K562 (cell line): ENCODE data around the gene CAPN5. TPM values are rescaled to one million over a fixed set of nuclear protein-coding genes. Genes with fewer than 3 reads are reported as not detected.

Experiments used
- ERF ChIP-seq: fragments of 450-650 bp; formaldehyde crosslinking; IDR thresholded peaks from 2 replicates; pipeline ENCODE4 v1.4.0; 2020; ENCODE audit warnings: mild to moderate bottlenecking, mixed read lengths
- HDAC1 ChIP-seq, 2 experiments: fragments of 450-650 bp; IDR thresholded peaks; 2 replicates each; pipeline ENCODE4 v1.6.1; 2016 to 2017; ENCODE audit warnings: inconsistent platforms in 1 of 2, mild to moderate bottlenecking in 1 of 2, moderate library complexity in 1 of 2
- HEY1 ChIP-seq: fragments of 250-450 bp; sonication (Bioruptor Pico); IDR thresholded peaks from 2 replicates; pipeline ENCODE4 v1.5.0; 2020; ENCODE audit warnings: mild to moderate bottlenecking, moderate library complexity, borderline replicate concordance
- RUNX1 ChIP-seq: sonication (generic); IDR thresholded peaks from 2 replicates; pipeline ENCODE4 v1.6.1; 2016; ENCODE audit warnings: antibody characterized with exemption, low read depth
- SIN3A ChIP-seq, 2 experiments: fragments of 150-350 bp in 1 of 2; IDR thresholded peaks; 2 replicates each; pipeline ENCODE4 v1.6.1; 2011 to 2016; ENCODE audit warnings: borderline replicate concordance in 2 of 2, low read depth in 2 of 2, low read length in 2 of 2, mild to moderate bottlenecking in 2 of 2, moderate library complexity in 2 of 2; ENCODE audit not compliant: control insufficient read depth in 1 of 2
- ZC3H8 ChIP-seq: fragments of 450-650 bp; IDR thresholded peaks from 2 replicates; pipeline ENCODE4 v1.6.1; 2017
- ZNF239 ChIP-seq: fragments of 250-450 bp; sonication (Bioruptor Pico); IDR thresholded peaks from 2 replicates; pipeline ENCODE4 v1.4.0; 2020; ENCODE audit warnings: mild to moderate bottlenecking
- ZNF408 ChIP-seq: fragments of 250-450 bp; sonication (Bioruptor Pico); IDR thresholded peaks from 2 replicates; pipeline ENCODE4 v1.4.0; 2020; ENCODE audit warnings: low read depth, mild to moderate bottlenecking, moderate library complexity
- ZNF444 ChIP-seq: fragments of 250-450 bp; sonication (Bioruptor Pico); IDR thresholded peaks from 2 replicates; pipeline ENCODE4 v1.4.0; 2020; ENCODE audit warnings: mild to moderate bottlenecking, moderate library complexity
- polyA plus RNA-seq, 8 experiments: library from polyadenylated mRNA; depleted of rRNA in 4 of 8; stranded (reverse) in 5 of 8; unstranded in 3 of 8; fragments of >200 nt; fragmentation: Nextera tagmentation in 2 of 8; fragmentation: Illumina TruSeq in 1 of 8; extraction: Ambion mirVana in 2 of 8; extraction: Trizol in 1 of 8; gene quantifications; 2 replicates each; pipeline versions ENCODE4 v1.2.1 to v1.2.3, GENCODE V29; 2011 to 2014; ENCODE audit warnings: inconsistent platforms in 1 of 8, missing spikeins in 1 of 8
- total RNA-seq, 7 experiments: library from RNA; depleted of rRNA in 6 of 7; stranded (reverse); fragments of >200 nt in 6 of 7; fragmentation: Illumina TruSeq in 2 of 7; extraction: Trizol in 2 of 7; gene quantifications; 2 replicates each; pipeline versions ENCODE4 v1.2.1 to v1.2.3, GENCODE V29; 2011 to 2021; ENCODE audit warnings: low replicate concordance in 1 of 7
- TF ChIP-seq, protein P1 (sequence below): fragments of 450-650 bp; conservative IDR thresholded peaks from 2 replicates; pipeline ENCODE4 v1.6.1; 2016; ENCODE audit warnings: missing genetic modification characterization, low read depth, mild to moderate bottlenecking, control low read depth, missing compliant biosample characterization
- TF ChIP-seq, protein P2 (sequence below): fragments of 250-450 bp; sonication (Bioruptor Pico); IDR thresholded peaks from 2 replicates; pipeline ENCODE4 v1.4.0; 2020; ENCODE audit warnings: mild to moderate bottlenecking
- TF ChIP-seq, protein P3 (sequence below): sonication (generic); formaldehyde crosslinking; IDR thresholded peaks from 2 replicates; pipeline ENCODE4 v1.8.0; 2022; ENCODE audit warnings: mild to moderate bottlenecking, low read depth, missing genetic modification reagents
- TF ChIP-seq, protein P4 (sequence below), 2 experiments: fragments of 450-650 bp; IDR thresholded peaks; 2 replicates each; pipeline ENCODE4 v1.6.1; 2016; ENCODE audit warnings: mild to moderate bottlenecking in 2 of 2, borderline replicate concordance in 1 of 2, low read depth in 1 of 2, moderate library complexity in 1 of 2

Gene CAPN5
- total and polyA plus RNA-seq, 9 of the 15 experiments (the other 6 are each of a cell fraction or from before 2014, with no cell fraction given): 0.04 to 0.44 (median 0.14) TPM; not detected in 2

DNA sequence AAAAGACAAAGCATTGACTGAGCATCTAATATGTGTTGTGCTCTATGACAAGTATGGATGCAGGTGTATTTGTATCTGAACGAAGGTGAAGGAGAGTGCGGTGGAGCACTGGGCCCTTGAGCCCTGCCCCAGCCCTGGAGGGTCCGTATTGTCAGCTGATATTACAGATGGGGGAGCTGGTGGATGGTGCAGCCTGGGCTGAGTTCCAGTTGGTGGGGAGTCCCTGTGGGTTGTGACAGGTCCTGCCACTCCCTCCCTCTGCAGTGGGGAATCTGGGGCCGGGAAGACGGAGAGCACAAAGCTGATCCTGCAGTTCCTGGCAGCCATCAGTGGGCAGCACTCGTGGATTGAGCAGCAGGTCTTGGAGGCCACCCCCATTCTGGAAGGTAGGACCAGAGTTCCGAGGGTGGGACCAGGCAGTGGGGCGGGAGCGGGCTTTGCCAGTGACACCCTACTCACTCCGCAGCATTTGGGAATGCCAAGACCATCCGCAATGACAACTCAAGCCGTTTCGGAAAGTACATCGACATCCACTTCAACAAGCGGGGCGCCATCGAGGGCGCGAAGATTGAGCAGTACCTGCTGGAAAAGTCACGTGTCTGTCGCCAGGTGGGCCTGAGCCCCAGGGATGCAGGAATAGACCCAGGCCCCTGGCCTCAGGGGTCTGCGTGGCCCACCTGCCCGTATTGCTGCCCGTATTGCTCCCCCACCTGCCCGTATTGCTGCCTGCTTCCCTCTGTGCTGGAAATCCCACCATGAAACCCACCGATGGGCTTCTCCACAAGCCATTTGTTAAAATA, 89.8 kb downstream of the CAPN5 start (continued):
- TF ChIP-seq, protein P1, sequence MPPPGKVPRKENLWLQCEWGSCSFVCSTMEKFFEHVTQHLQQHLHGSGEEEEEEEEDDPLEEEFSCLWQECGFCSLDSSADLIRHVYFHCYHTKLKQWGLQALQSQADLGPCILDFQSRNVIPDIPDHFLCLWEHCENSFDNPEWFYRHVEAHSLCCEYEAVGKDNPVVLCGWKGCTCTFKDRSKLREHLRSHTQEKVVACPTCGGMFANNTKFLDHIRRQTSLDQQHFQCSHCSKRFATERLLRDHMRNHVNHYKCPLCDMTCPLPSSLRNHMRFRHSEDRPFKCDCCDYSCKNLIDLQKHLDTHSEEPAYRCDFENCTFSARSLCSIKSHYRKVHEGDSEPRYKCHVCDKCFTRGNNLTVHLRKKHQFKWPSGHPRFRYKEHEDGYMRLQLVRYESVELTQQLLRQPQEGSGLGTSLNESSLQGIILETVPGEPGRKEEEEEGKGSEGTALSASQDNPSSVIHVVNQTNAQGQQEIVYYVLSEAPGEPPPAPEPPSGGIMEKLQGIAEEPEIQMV (tag): no peak
- TF ChIP-seq HEY1 (CRISPR knock-in tag) (no peak), RUNX1 (no peak), SIN3A (IDR thresholded peaks at IDR 0.05; ENCODE audit: borderline replicate concordance in 2 of 2, control insufficient read depth in 1 of 2, low read depth in 2 of 2, low read length in 2 of 2) (no peak), ZNF239 (no peak), ZNF408 (CRISPR knock-in tag) (no peak), ZNF444 (CRISPR knock-in tag) (no peak), HDAC1 (IDR thresholded peaks at IDR 0.05) (no peak), ZC3H8 (no peak), ERF (CRISPR knock-in tag) (no peak)
- TF ChIP-seq, protein P2, sequence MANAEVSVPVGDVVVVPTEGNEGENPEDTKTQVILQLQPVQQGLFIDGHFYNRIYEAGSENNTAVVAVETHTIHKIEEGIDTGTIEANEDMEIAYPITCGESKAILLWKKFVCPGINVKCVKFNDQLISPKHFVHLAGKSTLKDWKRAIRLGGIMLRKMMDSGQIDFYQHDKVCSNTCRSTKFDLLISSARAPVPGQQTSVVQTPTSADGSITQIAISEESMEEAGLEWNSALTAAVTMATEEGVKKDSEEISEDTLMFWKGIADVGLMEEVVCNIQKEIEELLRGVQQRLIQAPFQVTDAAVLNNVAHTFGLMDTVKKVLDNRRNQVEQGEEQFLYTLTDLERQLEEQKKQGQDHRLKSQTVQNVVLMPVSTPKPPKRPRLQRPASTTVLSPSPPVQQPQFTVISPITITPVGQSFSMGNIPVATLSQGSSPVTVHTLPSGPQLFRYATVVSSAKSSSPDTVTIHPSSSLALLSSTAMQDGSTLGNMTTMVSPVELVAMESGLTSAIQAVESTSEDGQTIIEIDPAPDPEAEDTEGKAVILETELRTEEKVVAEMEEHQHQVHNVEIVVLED (CRISPR knock-in tag): no peak
- TF ChIP-seq, protein P3, sequence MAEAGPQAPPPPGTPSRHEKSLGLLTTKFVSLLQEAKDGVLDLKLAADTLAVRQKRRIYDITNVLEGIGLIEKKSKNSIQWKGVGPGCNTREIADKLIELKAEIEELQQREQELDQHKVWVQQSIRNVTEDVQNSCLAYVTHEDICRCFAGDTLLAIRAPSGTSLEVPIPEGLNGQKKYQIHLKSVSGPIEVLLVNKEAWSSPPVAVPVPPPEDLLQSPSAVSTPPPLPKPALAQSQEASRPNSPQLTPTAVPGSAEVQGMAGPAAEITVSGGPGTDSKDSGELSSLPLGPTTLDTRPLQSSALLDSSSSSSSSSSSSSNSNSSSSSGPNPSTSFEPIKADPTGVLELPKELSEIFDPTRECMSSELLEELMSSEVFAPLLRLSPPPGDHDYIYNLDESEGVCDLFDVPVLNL (CRISPR knock-in tag): no peak
- TF ChIP-seq, protein P4, sequence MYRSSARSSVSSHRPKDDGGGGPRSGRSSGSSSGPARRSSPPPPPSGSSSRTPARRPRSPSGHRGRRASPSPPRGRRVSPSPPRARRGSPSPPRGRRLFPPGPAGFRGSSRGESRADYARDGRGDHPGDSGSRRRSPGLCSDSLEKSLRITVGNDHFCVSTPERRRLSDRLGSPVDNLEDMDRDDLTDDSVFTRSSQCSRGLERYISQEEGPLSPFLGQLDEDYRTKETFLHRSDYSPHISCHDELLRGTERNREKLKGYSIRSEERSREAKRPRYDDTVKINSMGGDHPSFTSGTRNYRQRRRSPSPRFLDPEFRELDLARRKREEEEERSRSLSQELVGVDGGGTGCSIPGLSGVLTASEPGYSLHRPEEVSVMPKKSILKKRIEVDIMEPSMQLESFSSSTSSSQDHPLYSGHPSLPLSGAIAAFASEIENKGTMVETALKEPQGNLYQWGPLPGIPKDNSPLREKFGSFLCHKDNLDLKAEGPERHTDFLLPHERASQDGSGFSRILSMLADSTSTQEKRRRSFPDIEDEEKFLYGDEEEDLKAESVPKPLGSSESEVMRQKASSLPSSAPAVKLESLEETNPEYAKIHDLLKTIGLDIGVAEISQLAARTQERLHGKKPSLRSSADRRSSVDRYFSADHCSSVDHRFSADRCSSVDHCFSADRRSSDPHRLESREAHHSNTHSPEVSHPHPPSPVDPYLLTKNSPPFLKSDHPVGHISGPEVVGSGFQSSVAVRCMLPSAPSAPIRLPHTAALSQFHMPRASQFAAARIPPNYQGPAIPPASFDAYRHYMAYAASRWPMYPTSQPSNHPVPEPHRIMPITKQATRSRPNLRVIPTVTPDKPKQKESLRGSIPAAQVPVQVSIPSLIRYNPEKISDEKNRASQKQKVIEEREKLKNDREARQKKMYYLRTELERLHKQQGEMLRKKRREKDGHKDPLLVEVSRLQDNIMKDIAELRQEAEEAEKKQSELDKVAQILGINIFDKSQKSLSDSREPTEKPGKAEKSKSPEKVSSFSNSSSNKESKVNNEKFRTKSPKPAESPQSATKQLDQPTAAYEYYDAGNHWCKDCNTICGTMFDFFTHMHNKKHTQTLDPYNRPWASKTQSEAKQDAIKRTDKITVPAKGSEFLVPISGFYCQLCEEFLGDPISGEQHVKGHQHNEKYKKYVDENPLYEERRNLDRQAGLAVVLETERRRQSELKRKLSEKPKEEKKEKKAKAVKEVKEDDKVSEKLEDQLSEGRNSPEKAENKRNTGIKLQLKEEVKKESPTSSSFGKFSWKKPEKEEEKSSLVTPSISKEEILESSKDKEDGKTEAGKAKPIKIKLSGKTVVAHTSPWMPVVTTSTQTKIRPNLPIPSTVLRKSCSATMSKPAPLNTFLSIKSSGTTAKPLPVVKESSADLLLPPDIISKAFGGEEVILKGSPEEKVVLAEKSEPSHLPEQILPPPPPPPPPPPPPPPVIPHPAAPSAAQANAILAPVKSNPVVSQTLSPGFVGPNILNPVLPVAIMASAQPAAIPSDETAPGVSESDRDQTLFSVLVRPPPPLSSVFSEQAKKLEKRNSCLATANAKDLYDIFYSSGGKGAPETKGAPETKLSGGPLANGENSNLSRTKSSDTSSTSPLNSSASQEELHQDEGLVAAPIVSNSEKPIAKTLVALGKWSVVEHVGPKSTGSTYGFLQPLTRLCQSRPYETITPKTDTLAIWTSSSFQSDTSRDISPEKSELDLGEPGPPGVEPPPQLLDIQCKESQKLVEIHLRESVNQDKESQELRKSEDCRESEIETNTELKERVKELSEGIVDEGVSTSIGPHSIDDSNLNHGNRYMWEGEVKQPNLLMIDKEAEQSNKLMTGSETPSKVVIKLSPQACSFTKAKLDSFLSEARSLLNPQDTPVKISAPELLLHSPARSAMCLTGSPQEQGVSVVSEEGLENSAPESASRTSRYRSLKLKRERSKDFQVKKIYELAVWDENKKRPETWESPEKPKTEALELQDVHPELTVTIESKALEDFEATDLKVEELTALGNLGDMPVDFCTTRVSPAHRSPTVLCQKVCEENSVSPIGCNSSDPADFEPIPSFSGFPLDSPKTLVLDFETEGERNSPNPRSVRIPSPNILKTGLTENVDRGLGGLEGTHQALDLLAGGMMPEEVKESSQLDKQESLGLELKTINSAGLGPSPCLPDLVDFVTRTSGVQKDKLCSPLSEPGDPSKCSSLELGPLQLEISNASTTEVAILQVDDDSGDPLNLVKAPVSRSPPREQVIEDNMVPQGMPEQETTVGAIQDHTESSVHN (IDR thresholded peaks at IDR 0.05; ENCODE audit: borderline replicate concordance in 1 of 2, low read depth in 1 of 2): no peak
